Naive thymus-derived CD4-positive, alpha-beta T cell (primary cell): ENCODE data around the gene SRSF12. TPM values are rescaled to one million over a fixed set of nuclear protein-coding genes. Genes with fewer than 3 reads are reported as not detected.
"Not testable (repeated sequence)": the region's sequence is repeated elsewhere in the genome, so short reads cannot be mapped to it uniquely, and the experiment has no call there.

Experiments used
- ATAC-seq: fragments of 150-1000 bp; cut with Tn5 transposase; 2 replicates; pipeline ENCODE4 v1.10.0; 2021; ENCODE audit warnings: mild to moderate bottlenecking, moderate library complexity
- CTCF ChIA-PET: fragments of 350-600 bp; sonication (Branson Sonifier 250); formaldehyde crosslinking; loops from one replicate; lab custom pipeline; 2021; ENCODE audit warnings: antibody characterized with exemption; lab: Charles Lee
- POLR2A ChIA-PET: fragments of 350-600 bp; sonication (Branson Sonifier 250); formaldehyde crosslinking; loops from one replicate; lab custom pipeline; 2021; ENCODE audit warnings: antibody characterized with exemption, inconsistent platforms; lab: Charles Lee
- DNase-seq, 9 donors: peaks; one replicate each; pipeline versions ENCODE4 v3.0.0 to v3.0.0-alpha.2; 2020 to 2022; ENCODE audit warnings: mixed read lengths in 1 of 9
- H3K27ac ChIP-seq: one replicate; pipeline ENCODE4 v1.7.0; 2013; ENCODE audit warnings: mild to moderate bottlenecking, low read depth, low read length, moderate library complexity
- H3K27me3 ChIP-seq, 2 donors: one replicate each; pipeline ENCODE4 v1.7.0; 2013; ENCODE audit warnings: low read length in 2 of 2, mild to moderate bottlenecking in 2 of 2, moderate library complexity in 2 of 2; ENCODE audit not compliant: control insufficient read depth in 2 of 2, insufficient read depth in 2 of 2
- H3K36me3 ChIP-seq, 3 experiments: 1 replicate in 2 of 3; 2 replicates in 1 of 3; pipeline ENCODE4 v1.7.0; 2013; ENCODE audit warnings: low read length in 3 of 3, mild to moderate bottlenecking in 3 of 3, moderate library complexity in 1 of 3; ENCODE audit not compliant: insufficient read depth in 3 of 3, control insufficient read depth in 2 of 3
- H3K4me1 ChIP-seq, 2 donors: one replicate each; pipeline ENCODE4 v1.7.0; 2013; ENCODE audit warnings: low read length in 2 of 2, mild to moderate bottlenecking in 2 of 2, moderate library complexity in 1 of 2; ENCODE audit not compliant: control insufficient read depth in 2 of 2, insufficient read depth in 2 of 2
- H3K4me3 ChIP-seq: 2 replicates; pipeline ENCODE4 v1.7.0; 2013; ENCODE audit warnings: mild to moderate bottlenecking, low read length
- H3K9me3 ChIP-seq, 3 experiments: 1 replicate in 2 of 3; 2 replicates in 1 of 3; pipeline ENCODE4 v1.7.0; 2013; ENCODE audit warnings: low read length in 3 of 3; ENCODE audit not compliant: control insufficient read depth in 2 of 3
- H3K27ac Mint-ChIP-seq, 9 donors: one replicate each; pipeline ENCODE4 v1.8.0; 2020 to 2022; ENCODE audit warnings: mixed read lengths in 9 of 9, mild to moderate bottlenecking in 8 of 9, moderate library complexity in 5 of 9, inconsistent platforms in 2 of 9
- H3K27me3 Mint-ChIP-seq, 5 donors: one replicate each; pipeline ENCODE4 v1.8.0; 2021 to 2022; ENCODE audit warnings: mixed read lengths in 5 of 5, mild to moderate bottlenecking in 1 of 5
- H3K36me3 Mint-ChIP-seq, 5 donors: one replicate each; pipeline ENCODE4 v1.8.0; 2020 to 2022; ENCODE audit warnings: mixed read lengths in 5 of 5, mild to moderate bottlenecking in 3 of 5, inconsistent platforms in 1 of 5
- H3K4me1 Mint-ChIP-seq, 7 donors: one replicate each; pipeline ENCODE4 v1.8.0; 2020 to 2022; ENCODE audit warnings: mixed read lengths in 7 of 7, mild to moderate bottlenecking in 3 of 7, inconsistent platforms in 1 of 7
- H3K4me3 Mint-ChIP-seq, 10 donors: one replicate each; pipeline ENCODE4 v1.8.0; 2020 to 2022; ENCODE audit warnings: mild to moderate bottlenecking in 10 of 10, mixed read lengths in 10 of 10, moderate library complexity in 6 of 10, inconsistent platforms in 2 of 10
- H3K9me3 Mint-ChIP-seq, 11 donors: one replicate each; pipeline ENCODE4 v1.8.0; 2020 to 2022; ENCODE audit warnings: mixed read lengths in 11 of 11, mild to moderate bottlenecking in 4 of 11, inconsistent platforms in 1 of 11, moderate library complexity in 1 of 11
- intact Hi-C, 2 donors: fragments of 100-400 bp; cut with micrococcal nuclease; formaldehyde crosslinking; loops; one replicate each; pipeline ENCODE4 v1.15.1; 2023
- polyA plus RNA-seq, 2 donors: library from polyadenylated mRNA; unstranded; fragments of 300-500 nt; fragmentation: Illumina TruSeq; gene quantifications; one replicate each; pipeline ENCODE4 v1.2.3, GENCODE V29; 2021
- total RNA-seq, 6 experiments: library from RNA in 5 of 6; stranded (reverse) in 5 of 6; gene quantifications; 1 replicate in 5 of 6; 2 replicates in 1 of 6; pipeline ENCODE4 v1.2.3 and lab custom pipeline; 2021 to 2026

The SRSF12 gene
- total and polyA plus RNA-seq, 7 experiments from 2014 or later, result 0.05 to 0.56 TPM; not detected in 5

GRCh38 chr6:89066121-89066520 is 51.8 kb downstream of the SRSF12 start:
- H3K9me3 Mint-ChIP-seq, H3K27ac ChIP-seq, H3K9me3 ChIP-seq, H3K4me3 ChIP-seq, H3K27me3 ChIP-seq, H3K4me3 Mint-ChIP-seq, DNase-seq, H3K27ac Mint-ChIP-seq, H3K36me3 Mint-ChIP-seq, ATAC-seq, CTCF ChIA-PET, H3K4me1 ChIP-seq, H3K36me3 ChIP-seq, intact Hi-C loops: not testable (repeated sequence)
- POLR2A ChIA-PET, result interaction anchor here (2.7 kb wide), 1 partner anchor 14 kb away, joined by 21 read pairs; the partner anchor contains the start of gene PNRC1
- H3K27me3 Mint-ChIP-seq, result peaks cover 0 to 21% (median 4%) of the 10 kb centered on the region in 5 donors
- peaks cover 0 to 13% (median 0%) of the 10 kb centered on the region in 7 donors for H3K4me1 Mint-ChIP-seq

- H3K4me1 ChIP-seq, POLR2A ChIA-PET, H3K27ac Mint-ChIP-seq, H3K4me3 ChIP-seq, ATAC-seq, H3K4me3 Mint-ChIP-seq, H3K36me3 ChIP-seq, H3K9me3 Mint-ChIP-seq, CTCF ChIA-PET, H3K9me3 ChIP-seq, H3K27ac ChIP-seq, intact Hi-C loops, H3K27me3 ChIP-seq, DNase-seq, H3K36me3 Mint-ChIP-seq: not testable (repeated sequence)
- Mint-ChIP-seq H3K4me1 (peaks cover 0 to 13% (median 0%) of the 10 kb centered on the region in 7 donors), H3K27me3 (peaks cover 0 to 18% (median 4%) of the 10 kb centered on the region in 5 donors)
These were observed 52.9 kb downstream of the SRSF12 start for GRCh38 chr6:89064931-89065330.

GRCh38 chr6:89063881-89064280 is 54.0 kb downstream of the SRSF12 start:
- no peaks in the 10 kb centered on the region for H3K4me1 ChIP-seq
- no peak overlapping the region for H3K4me3 ChIP-seq
- no peaks in the 10 kb centered on the region for H3K9me3 ChIP-seq
- no peak overlapping the region for H3K27ac ChIP-seq
- Mint-ChIP-seq H3K4me1 (peaks cover 0 to 10% (median 0%) of the 10 kb centered on the region in 7 donors), H3K4me3 (no peak overlapping the region), H3K9me3 (peaks cover 0 to 2% (median 0%) of the 10 kb centered on the region in 11 donors), H3K36me3 (no peaks in the 10 kb centered on the region), H3K27me3 (peaks cover 0 to 14% (median 4%) of the 10 kb centered on the region in 5 donors), H3K27ac (no peak overlapping the region)
- CTCF ChIA-PET, result no interaction called here
- H3K27me3 ChIP-seq, result no peaks in the 10 kb centered on the region
- DNase-seq, result no peak
- intact Hi-C loops, result no loop called here
- POLR2A ChIA-PET, result no interaction called here
- H3K36me3 ChIP-seq, result no peaks in the 10 kb centered on the region
- no peak for ATAC-seq

- intact Hi-C loops, result no loop called here
- CTCF ChIA-PET, result no interaction called here
- Histone ChIP-seq H3K27me3 (no peaks in the 10 kb centered on the region), H3K36me3 (no peaks in the 10 kb centered on the region), H3K27ac (no peak overlapping the region), H3K4me1 (no peaks in the 10 kb centered on the region), H3K9me3 (no peaks in the 10 kb centered on the region), H3K4me3 (no peak overlapping the region)
- Mint-ChIP-seq H3K4me3 (no peak overlapping the region), H3K27me3 (peaks cover 0 to 4% (median 0%) of the 10 kb centered on the region in 5 donors), H3K4me1 (peaks cover 0 to 3% (median 0%) of the 10 kb centered on the region in 7 donors), H3K36me3 (peaks cover 0 to 4% (median 0%) of the 10 kb centered on the region in 5 donors), H3K27ac (no peak overlapping the region), H3K9me3 (peaks cover 0 to 6% (median 0%) of the 10 kb centered on the region in 11 donors)
- DNase-seq, result no peak
- ATAC-seq, result no peak
- POLR2A ChIA-PET, result interaction anchor here (0.6 to 1.1 kb wide), 2 partner anchors 16 to 20 kb away, joined by 3 to 5 read pairs; no protein-coding TSS in a partner anchor
These were observed 58.6 kb downstream of the SRSF12 start for GRCh38 chr6:89059227-89059626.

GRCh38 chr6:89058627-89059026 is 59.2 kb downstream of the SRSF12 start:
- no peak for ATAC-seq
- Histone ChIP-seq H3K4me3 (no peak overlapping the region), H3K4me1 (no peaks in the 10 kb centered on the region), H3K27me3 (no peaks in the 10 kb centered on the region), H3K27ac (no peak overlapping the region), H3K36me3 (no peaks in the 10 kb centered on the region), H3K9me3 (no peaks in the 10 kb centered on the region)
- Mint-ChIP-seq H3K4me1 (peaks cover 0 to 2% (median 0%) of the 10 kb centered on the region in 7 donors), H3K9me3 (peaks cover 0 to 7% (median 0%) of the 10 kb centered on the region in 11 donors), H3K36me3 (peaks cover 0 to 4% (median 0%) of the 10 kb centered on the region in 5 donors), H3K4me3 (no peak overlapping the region), H3K27ac (no peak overlapping the region), H3K27me3 (peaks cover 0 to 4% (median 0%) of the 10 kb centered on the region in 5 donors)
- CTCF ChIA-PET, result no interaction called here
- DNase-seq, result no peak
- POLR2A ChIA-PET, result interaction anchor here (0.6 to 1.1 kb wide), 2 partner anchors 16 to 20 kb away, joined by 3 to 5 read pairs; no protein-coding TSS in a partner anchor
- intact Hi-C loops, result no loop called here

GRCh38 chr6:89057759-89058158 is 60.1 kb downstream of the SRSF12 start:
- DNase-seq (no peak), ATAC-seq (no peak)
- Mint-ChIP-seq H3K27me3 (peaks cover 0 to 4% (median 0%) of the 10 kb centered on the region in 5 donors), H3K4me3 (no peak overlapping the region), H3K9me3 (peaks cover 0 to 6% (median 0%) of the 10 kb centered on the region in 11 donors), H3K4me1 (peaks cover 0 to 2% (median 0%) of the 10 kb centered on the region in 7 donors), H3K36me3 (peaks cover 0 to 4% (median 0%) of the 10 kb centered on the region in 5 donors), H3K27ac (no peak overlapping the region)
- Histone ChIP-seq H3K4me1 (no peaks in the 10 kb centered on the region), H3K27ac (no peak overlapping the region), H3K36me3 (no peaks in the 10 kb centered on the region), H3K4me3 (no peak overlapping the region), H3K9me3 (no peaks in the 10 kb centered on the region), H3K27me3 (no peaks in the 10 kb centered on the region)
- intact Hi-C loops, result no loop called here
- ChIA-PET POLR2A (no interaction called here), CTCF (no interaction called here)

GRCh38 chr6:89054208-89054607 is 63.7 kb downstream of the SRSF12 start:
- Histone ChIP-seq H3K36me3 (no peaks in the 10 kb centered on the region), H3K4me1 (no peaks in the 10 kb centered on the region), H3K9me3 (no peaks in the 10 kb centered on the region), H3K27me3 (no peaks in the 10 kb centered on the region), H3K27ac (no peak overlapping the region), H3K4me3 (no peak overlapping the region)
- ATAC-seq (no peak), DNase-seq (no peak)
- ChIA-PET POLR2A (interaction anchor here (2.5 kb wide), 1 partner anchor 26 kb away, joined by 8 read pairs; the partner anchor contains the start of gene PNRC1), CTCF (no interaction called here)
- H3K4me1 Mint-ChIP-seq, result peaks cover 0 to 16% (median 9%) of the 10 kb centered on the region in 7 donors
- intact Hi-C loops, result no loop called here
- peaks cover 0 to 6% (median 0%) of the 10 kb centered on the region in 11 donors for H3K9me3 Mint-ChIP-seq
- H3K4me3 Mint-ChIP-seq, result no peak overlapping the region
- H3K36me3 Mint-ChIP-seq, result peaks cover 0 to 4% (median 0%) of the 10 kb centered on the region in 5 donors
- no peaks in the 10 kb centered on the region for H3K27me3 Mint-ChIP-seq
- H3K27ac Mint-ChIP-seq, result no peak overlapping the region
